Erythroblast (primary cell): ENCODE data around the gene TFB1M.

Source experiments
- GATA1 ChIP-seq: IDR thresholded peaks from 2 replicates; pipeline ENCODE4 v1.6.1; 2011; ENCODE audit warnings: low read depth, mild to moderate bottlenecking, control low read depth, low read length, moderate library complexity
- POLR2A ChIP-seq: IDR thresholded peaks from 2 replicates; pipeline ENCODE4 v1.6.1; 2011; ENCODE audit warnings: mild to moderate bottlenecking, low read length

DNA sequence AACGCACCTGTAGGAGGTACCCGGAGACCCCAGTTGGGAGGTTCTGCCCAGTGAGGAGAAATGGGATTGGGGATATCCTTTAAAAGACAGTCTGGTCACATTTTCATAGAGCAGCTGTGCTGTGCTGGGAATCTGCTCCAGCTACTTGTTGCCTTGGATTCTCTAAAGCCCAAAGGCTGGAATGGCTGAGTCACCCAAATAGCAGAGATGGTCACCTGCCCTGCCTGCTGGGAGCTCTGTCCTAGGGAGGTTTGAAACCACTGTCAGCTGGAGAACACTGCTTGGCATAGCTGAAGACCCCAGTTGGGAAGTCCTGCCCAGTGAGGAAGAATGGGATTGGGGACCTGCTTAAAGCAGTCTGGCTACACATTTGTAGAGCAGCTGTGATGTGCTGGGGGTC, 34.8 kb upstream of the TFB1M start:
- TF ChIP-seq POLR2A (no peak), GATA1 (no peak)
